Fibroblast of skin of scalp (primary cell): ENCODE data around the gene SUCLG2.
"Not testable (repeated sequence)": the region's sequence is repeated elsewhere in the genome, so short reads cannot be mapped to it uniquely, and the experiment has no call there.

ENCODE experiments used
- DNase-seq: peaks from one replicate; pipeline ENCODE4 v3.0.0-alpha.2; 2013

Gene SUCLG2

GRCh38 chr3:67557848-67558355 is 96.5 kb downstream of the SUCLG2 start:
- no peak for DNase-seq

- no peak for DNase-seq
Observed at GRCh38 chr3:67551361-67552016, 102.9 kb downstream of the SUCLG2 start.

DNA sequence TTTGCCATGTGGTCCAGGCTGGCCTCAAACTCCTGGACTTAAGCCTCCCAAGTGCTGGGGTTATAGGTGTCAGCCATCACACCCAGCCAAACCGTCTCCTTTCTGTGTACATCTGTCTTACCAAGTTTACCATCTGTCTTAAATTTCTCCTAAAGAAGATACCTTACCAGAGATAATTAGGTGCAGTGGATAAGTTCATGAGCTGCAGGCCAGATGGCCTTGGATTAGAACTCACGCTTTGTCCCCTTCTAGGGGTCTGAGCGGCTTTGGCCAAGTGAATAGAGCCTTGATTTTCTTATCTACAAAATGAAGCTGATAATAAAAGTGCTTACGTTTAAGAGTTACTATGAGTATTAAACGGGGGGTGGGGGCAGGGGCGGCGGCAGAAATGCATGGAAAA is 103.9 kb downstream of the SUCLG2 start:
- no peak for DNase-seq

DNA sequence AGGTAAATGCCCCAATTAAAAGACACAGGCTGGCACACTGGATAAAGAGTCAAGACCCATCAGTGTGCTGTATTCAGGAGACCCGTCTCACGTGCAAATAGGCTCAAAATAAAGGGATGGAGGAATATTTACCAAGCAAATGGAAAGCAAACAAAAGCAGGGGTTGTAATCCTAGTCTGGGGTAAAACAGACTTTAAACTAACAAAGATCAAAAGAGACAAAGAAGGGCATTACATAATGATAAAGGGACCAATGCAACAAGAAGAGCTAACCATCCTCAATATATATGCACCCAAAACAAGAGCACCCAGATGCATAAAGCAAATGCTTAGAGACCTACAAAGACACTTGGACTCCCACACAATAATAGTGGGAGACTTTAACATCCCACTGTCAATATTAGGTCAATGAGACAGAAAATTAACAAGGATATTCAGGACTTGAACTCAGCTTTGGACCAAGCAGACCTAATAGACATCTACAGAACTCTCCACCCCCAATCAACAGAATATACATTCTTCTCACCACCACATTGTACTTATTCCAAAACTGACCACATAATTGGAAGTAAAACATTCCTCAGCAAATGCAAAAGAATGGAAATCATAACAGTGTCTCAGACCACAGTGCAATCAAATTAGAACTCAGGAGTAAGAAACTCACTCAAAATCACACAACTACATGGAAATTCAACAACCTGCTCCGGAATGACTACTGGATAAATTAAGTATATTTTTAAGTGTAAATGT is 111.7 kb downstream of the SUCLG2 start:
- peak; percentile 65 for DNase-seq

GRCh38 chr3:67540198-67540894 is 114.1 kb downstream of the SUCLG2 start:
- DNase-seq: no peak

- DNase-seq: not testable (repeated sequence)
Observed at GRCh38 chr3:67537203-67537602, 117.2 kb downstream of the SUCLG2 start.

DNA sequence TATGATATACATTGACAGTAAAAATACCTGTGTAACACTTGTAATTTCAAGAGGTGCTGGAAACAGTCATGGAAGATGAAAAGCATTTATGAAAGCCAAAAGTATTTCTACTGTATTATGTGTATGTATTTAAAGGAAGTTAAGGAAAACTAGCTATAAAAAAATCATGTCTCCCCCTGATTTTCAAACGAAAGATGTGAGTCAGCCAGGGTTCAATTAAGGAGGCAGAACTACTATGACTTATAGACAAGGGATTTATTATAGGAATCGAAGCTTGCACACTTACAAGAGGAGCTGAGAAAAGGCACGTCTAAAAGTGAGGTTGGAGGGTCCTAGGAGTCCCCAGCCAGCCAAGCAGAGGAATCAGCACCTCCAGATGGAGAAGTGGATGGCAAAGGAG is 119.4 kb downstream of the SUCLG2 start:
- no peak for DNase-seq

GRCh38 chr3:67534594-67534993 is 119.8 kb downstream of the SUCLG2 start:
- DNase-seq: no peak

- peak; percentile 51 for DNase-seq
Observed at GRCh38 chr3:67531181-67532101, 123.0 kb downstream of the SUCLG2 start.

DNA sequence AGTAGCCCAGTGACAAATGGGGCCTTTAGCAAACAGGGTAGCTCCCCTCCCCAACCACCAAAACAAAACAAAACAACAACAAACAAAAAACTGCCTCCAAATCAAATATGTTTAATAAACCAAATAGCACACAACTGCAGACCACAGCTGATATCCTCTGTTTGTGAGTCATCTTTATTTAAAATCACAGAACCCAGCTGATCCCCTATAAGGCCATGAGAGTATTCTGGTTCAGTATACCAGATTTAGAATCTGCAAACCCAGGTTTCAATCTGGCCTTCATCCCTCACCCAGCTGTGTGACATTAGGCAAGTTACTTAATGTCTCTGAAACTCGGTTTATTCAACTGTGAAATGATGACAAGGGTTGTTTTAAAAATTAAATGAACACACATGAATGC is 124.5 kb downstream of the SUCLG2 start:
- DNase-seq: peak; percentile 15

- DNase-seq: peak; percentile 18
Observed at GRCh38 chr3:67529337-67529736, 125.1 kb downstream of the SUCLG2 start.

- DNase-seq: peak; percentile 94
Observed at GRCh38 chr3:67526246-67526645, 128.2 kb downstream of the SUCLG2 start.

- peak; percentile 15 for DNase-seq
Observed at GRCh38 chr3:67524046-67524445, 130.4 kb downstream of the SUCLG2 start.

DNA sequence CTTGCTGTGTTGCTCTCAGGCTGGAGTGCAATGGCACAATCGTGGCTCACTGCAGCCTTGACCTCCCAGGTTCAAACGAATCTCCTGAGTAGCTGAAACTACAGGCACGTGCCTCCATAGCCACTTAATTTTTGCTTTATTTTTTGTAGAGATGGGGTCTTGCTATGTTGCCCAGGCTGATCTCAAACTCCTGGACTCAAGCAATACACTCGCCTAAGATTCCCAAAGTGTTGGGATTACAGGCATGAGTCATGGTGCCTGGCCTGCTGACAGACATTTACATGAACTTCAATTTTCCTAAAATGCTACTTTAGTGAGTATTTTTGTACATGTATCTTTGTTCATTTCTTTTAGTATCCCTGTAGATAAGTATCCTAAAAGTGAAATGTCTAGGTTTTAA is 132.3 kb downstream of the SUCLG2 start:
- DNase-seq: no peak

GRCh38 chr3:67521053-67521646 is 133.3 kb downstream of the SUCLG2 start:
- DNase-seq: no peak

DNA sequence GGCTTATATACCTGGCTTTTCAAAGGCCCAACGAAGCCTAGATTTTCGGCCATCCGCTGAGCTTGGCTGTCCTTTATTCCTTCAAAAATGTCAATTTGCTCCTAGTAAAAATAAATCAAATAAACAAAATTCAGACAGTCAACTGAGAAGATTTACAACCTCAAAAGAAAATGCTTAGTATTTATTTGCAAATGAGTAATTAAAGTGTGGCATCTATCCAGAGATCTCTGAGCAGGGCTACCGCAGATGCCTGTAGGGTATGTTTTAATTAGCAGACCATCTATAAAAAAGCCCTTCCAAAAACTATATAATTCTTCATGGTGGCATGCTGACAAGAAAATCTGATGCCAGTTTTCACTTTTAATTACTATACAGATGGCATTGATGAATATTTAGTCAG is 136.2 kb downstream of the SUCLG2 start:
- no peak for DNase-seq

DNA sequence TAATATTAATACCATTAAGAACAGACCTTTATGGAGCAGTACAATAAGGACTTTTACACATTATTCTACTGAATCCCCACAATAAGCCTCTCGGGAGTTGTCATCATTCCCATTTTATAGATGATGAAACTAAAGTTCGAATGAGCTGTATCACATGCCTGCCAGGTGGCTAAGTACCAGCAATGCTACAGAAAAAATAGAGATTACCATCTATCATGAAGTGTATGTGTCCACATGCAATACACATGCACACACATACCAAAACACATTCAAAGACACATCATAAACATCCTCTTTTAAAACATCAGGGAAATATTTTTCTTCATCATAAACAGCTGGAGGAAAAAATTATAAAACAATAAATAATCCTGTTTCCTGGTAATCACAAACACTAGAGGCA is 136.6 kb downstream of the SUCLG2 start:
- DNase-seq: no peak

- DNase-seq: no peak
Observed at GRCh38 chr3:67516496-67516895, 137.9 kb downstream of the SUCLG2 start.

DNA sequence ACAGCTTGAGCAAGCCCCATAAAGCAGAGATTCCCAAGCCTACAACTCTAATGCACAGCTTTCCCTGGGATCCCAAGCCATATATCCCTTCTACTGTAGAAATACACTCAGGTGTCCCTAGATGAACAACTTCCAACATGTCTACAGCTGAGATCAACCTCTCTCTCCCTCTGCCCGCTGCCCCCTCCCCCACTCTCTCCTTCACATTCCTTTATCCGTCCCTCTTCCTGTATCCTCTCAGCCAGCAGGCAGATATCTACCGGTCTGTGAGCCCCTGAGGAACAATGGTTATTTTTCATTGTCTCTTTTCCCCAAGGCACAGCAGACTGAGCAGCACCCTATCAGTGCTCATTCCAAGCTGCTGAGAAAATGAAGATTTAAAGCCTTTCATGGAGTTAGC is 138.6 kb downstream of the SUCLG2 start:
- DNase-seq: no peak

GRCh38 chr3:67509471-67510075 is 144.8 kb downstream of the SUCLG2 start:
- no peak for DNase-seq

DNA sequence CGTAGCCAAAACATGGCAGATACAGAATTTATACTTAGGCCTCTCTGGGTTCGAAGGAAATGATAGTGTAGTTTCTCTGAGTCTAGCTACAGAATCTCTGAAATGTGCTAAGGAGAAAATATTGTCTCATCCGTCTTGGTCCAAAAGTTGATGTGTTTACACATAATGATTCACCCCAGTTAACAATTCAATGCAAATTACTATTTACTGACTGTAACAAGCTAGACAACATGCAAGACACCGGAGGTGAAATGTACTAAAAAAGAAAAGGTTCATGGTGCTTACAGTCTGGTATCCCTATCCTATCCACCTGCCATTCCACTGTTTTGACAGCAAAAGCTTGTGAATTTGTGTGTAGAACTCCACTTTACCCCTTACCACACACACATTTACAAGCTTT is 146.8 kb downstream of the SUCLG2 start:
- no peak for DNase-seq

GRCh38 chr3:67500709-67501108 is 153.7 kb downstream of the SUCLG2 start:
- no peak for DNase-seq
